ENCODE results near the gene REXO1.
A peak's percentile ranks its signal among the peaks of the same experiment; 100 is the strongest.

The REXO1 gene

DNA sequence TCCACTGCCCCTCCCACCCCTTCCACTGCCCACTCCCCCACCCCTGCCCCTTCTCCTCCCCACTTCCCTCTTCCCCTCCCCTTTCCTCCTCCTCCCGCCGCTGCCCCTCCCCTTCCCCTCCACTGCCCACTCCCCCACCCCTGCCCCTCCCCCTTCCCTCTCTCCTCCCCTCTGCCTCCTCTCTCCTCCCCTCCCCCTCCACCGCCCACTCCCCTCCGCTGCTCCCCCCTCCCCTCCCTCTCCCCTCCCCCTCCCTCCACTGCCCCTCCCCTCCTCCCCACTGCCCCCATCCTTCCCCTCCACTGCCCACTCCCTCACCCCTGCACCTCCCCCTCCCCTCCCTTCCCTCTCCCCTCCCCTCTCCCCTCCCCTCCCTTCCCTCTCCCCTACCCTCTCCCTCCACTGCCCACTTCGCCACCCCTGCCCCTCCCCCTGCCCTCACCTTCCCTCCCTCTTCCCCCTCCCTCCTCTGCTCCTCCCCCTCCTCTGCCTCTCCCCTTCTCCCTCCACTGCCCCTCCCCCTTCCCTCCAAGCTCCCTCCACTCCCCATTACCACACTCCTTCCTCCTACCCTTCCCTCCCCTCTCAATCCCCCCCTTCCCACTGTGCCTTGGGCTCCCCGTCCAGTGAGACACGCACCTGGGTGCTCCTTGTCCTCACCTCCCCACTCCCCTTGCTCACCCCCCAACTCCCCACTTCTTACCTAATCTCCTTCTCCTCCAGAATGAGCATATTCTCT, 58.1 kb downstream of the REXO1 start:
- no peak for DNase-seq (ENCODE audit: low spot score)

DNA sequence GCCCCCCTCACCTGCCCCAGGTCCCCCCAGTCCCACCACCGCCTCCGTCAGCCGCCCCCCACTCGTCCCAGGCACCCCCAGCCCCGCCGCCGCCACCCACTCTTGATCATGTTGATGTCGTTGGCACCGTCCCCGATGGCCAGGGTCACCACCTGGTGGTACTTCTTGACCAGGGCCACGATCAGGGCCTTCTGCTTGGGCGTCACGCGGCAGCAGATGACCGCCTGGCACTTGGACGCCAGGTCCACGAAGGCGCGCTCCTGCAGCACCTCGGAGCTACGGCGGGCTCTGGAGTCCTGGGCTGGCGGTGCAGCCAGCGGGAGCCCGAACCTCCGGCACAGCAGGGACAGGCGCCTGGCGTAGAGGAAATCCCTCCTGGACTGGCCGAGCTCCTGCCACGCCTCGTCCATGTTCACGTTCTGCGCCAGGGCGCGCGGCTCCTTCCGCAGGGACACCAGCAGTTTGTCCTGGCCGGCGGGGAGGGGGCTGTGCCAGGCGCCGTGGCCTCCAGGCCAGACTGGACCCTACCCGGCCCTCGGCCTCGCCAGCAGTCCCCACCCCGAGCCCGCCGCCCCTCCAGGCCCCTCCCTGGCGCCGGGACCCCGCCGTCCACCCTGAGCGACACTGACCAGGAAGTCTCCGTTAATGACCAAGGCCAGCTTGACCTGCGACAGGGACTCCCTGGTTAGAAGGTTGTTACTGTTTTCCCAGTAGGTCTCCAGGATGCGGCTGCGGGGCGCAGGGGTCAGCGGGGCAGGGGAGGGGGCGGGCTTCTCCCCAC, 58.8 kb downstream of the REXO1 start:
- no peak for DNase-seq (ENCODE audit: low spot score)

DNA sequence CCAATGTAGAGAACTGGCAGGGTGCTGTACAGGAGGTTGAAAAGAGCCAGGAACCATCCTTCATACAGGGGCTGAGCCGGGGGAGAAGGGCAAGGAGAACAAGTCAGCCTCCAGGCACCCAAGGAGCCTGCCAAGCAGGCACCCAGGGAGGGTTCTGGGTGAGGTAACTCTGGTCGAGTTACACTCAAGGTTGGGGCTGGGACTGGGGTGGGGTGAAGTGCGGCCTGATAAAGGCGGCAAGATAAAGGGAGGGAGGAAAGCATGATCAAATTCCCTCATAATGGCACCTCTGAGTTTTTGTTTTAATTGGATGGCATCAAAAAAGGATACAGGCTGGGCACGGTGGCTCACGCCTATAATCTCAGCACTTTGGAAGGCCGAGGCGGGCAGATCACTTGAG, 61.2 kb downstream of the REXO1 start:
- no peak for DNase-seq (ENCODE audit: low spot score)

DNA sequence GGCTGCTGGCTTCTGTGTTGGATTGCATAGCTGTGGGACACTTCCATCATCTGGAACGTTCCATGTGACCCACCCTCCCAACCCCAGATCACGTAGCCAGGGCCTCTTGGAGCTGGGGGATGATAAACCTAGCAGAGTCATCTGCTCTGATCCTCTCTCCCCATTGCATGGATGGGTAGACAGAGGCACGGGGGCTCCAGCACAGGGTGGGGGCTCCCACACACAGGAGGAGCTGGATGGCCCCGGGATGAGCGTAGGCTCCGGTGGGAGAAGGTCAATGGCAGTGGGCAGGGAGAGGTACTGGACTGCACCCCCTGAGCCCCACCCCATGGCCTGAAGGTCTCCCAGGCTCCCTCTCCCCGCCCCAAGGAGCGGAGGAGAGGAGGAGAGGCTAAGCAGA, 61.6 kb downstream of the REXO1 start:
- DNase-seq (ENCODE audit: low spot score), result no peak

DNA sequence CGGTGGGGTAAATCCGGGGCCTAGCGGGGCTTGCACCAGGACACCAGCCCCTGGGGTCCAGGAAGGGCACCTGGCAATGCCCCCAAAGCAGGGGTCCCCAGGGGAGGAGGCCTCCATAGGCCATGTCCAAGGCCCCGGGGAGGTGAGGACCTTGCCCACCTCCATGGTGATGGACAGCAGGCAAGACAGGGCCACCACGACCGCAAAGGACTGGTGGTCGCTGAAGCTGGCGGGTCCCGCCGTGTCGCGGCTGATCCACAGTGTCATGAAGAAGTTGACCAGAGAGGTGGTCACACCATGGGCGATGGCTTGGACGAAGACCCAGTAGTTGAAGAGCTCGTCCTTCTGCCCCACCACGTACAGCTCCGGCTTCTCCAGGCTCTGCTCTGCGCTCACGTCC, 63.0 kb downstream of the REXO1 start:
- DNase-seq (ENCODE audit: low spot score), result no peak

DNA sequence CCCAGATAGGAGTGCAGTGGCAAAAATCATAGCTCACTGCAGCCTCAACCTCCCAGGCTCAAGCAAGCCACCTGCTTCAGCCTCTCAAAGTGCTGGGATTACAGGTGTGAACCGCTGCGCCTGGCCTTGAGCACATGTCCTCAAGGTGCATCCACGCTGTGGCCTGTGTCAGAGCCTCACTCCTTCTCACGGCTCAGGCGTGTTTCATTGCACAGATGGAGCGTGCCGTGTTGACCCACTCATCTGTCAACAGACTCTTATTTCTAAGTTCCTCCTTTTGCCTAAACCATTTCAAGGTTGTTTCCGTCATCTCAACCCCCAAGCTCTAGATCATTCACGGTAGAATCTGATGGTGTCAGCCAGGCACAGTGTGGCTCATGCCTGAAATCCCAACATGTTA, 64.4 kb downstream of the REXO1 start:
- DNase-seq (ENCODE audit: low spot score), result no peak

DNA sequence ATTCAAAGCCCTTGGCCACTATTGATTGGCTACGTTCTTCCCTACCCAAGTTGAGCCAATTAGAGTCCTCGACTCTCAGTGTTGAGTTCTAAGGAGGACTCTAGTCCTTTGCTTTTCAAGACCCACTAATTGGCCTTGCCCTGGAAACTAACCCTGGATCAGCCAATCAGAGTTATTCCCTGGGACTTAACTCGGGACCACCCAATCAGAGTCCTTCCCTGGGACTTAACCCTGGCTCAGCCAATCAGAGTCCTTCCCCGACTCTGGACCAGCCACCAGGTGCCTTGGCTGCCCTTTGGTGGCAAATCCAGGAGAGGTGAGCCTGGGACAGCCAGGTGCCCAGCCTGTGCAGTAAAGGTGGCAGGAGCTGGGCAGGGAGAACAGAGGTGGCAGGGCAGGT, 64.9 kb downstream of the REXO1 start:
- no peak for DNase-seq (ENCODE audit: low spot score)

DNA sequence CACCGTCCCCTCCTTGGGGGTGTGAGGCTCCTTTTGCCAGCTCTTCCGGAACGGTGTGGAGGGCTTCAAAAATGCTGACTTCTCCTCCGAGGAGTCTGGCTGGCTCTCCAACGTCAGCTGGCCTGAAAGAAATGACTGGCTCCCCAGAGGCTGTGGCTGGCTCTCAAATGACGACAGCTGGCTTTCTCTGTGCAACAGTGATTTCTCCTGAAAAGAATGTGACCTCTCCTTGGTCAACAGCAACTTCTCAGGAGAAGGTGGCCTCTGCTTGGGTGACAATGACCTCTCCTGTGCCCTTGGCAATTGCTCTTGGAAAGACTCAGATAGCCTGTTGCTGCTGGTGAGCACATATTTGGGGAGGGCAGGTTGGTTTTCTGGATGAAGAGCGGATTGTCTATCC, 65.8 kb downstream of the REXO1 start:
- DNase-seq (ENCODE audit: low spot score), result no peak

DNA sequence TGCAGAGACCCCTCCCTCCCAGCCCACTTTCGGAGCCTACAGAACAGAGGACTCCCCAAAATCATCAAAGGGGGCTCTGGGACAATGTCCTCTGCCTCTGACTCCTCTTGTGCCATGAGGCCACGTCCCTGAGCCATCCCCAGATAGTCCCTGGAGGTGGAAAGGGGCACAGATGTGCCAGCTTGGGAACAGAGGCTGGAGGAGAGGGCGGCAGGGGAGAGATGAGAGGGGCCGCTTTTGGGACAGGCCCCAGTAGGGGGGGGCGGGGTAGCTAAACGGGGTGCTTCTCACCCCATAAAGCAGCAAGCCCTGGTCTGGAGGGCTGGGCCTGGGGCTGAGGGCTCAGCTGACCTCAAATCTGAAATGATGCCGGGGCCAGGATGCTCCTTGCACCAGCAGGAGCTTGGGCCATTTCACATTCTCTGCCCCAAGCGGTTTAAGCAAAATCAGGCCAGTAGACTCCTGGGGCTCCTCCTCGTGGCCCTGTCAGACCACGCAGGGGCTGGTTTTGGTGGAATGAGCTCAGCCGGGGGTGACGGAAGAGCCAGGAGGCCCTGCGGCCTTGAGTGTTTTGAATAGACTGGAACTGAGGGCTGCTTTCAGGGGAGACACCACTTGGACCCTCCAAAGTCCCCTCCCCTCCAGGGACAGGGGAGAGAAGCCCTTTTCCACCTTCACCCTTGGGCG, 67.9 kb downstream of the REXO1 start:
- peak; percentile 37 for DNase-seq (ENCODE audit: low spot score)

DNA sequence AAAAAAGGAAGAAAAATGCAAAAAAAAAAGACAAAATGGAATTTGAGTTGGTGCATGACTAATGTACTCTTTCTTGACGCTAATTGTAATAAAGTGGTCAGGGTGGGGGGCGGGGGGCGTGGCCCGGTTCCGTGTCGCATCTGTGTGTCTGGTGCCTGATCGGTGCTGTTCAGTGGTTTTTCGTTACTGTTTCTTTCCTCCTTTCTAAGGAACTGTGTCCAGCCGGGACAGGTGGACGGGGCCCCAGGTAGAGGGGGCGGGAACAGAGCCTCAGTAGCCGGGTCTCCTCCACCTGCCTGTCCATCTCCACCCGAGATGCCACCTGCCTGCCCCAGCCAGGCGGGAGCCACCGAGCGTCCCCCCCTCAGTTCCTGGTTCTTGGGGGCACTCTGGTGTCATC, 68.7 kb downstream of the REXO1 start:
- no peak for DNase-seq (ENCODE audit: low spot score)

DNA sequence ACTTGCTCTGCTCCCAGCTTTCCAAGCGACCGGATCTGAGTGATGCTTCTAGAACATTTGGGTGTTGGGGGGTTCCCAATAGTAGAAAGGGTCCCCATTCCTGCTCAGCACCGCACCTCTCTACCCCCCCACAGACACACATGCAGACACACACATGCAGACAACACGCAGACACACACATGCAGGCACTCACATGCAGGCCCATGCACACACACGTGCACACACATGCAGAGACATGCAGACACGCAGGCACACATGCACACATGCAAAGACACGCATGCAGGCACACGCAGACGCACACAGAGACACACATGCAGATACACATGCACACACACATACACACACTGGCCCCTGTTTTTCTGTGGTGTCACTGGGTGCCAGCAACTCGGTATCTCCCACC, 71.1 kb downstream of the REXO1 start:
- no peak for DNase-seq (ENCODE audit: low spot score)

DNA sequence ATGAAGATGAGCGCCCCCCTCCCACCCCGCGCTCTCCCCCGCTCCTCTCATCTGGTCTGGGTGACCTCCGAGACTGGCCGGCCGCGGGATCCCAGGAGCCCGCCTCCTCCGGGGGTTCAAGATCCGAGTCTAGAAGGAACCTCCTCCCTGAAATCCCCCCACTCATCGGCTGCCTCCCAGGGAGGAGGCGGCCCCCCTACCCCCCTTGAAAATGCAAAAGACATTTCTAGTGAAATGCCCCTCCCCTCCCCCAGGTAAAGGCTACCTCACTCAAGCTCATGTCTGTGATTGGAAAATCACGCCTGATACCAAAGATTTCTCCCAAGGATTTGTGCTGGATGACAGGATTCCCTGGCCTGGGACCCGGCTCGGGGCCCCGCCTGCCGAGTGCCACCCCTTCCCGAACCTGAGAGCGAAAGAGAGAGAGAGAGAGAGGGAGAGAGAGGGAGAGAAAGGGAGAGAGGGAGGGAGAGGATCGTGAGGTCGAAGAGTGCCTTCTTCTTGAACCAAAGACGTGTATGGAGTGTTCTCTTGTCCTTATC, 71.6 kb downstream of the REXO1 start:
- DNase-seq (ENCODE audit: low spot score), result no peak

DNA sequence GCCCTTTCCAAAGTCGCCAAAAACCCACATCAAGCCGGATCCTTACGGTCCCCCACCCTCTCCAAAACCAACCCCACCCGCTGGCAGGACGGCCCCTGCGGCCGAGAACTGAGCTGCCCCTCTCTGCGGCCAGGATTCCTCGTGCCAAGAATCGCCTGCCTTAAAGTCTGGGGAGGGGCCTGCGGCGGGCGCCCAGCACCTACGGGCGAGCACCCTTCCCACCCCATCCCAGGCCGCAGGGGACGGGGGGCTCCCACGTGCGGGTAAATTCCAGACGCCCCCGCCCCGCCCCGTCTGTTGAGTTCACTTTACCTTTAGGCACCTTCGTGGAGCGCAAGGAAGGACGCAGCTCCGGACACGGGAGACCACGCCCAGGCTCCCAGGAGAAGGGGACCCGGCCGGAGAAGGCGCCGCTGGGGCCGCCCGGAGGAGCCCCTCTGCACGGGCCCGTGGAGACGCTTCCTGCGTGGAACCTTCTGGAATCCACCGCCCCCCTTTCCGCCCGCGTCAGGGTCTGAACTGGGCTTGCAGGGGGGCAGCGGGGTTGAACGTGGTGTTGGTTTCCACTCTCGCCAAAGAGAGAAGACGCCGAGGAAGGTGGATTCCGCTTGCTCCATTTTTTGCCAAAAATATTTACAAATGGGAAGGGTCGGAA, 72.2 kb downstream of the REXO1 start:
- no peak for DNase-seq (ENCODE audit: low spot score)

DNA sequence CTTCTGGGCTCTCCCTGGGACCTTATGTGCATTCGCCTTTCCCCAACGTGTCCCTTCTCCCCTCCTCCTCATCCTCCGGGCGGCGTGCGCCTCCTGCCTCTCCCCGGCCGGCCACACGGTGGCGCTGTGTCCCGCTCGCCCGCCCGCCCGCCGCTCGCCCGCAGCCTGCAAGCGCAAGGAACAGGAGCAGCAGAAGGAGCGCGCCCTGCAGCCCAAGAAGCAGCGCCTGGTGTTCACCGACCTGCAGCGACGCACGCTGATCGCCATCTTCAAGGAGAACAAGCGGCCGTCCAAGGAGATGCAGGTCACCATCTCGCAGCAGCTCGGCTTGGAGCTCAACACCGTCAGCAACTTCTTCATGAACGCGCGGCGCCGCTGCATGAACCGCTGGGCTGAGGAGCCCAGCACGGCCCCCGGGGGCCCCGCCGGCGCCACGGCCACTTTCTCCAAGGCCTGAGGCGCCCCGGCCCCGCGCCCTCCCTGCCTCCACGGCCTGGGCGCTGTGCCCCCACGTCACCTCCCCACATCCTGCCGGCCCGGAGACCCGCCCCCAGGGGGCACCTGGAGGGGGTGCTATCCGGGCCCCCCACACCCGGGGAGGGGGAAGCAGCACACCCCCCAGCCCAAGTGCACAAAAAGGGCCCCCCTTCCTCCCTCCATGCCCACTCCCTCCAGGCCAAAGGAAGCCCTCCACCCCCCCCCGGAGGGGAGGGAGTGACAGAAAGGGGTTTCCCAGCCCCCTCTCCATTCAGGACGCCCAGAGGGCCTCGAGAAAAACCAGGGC, 73.1 kb downstream of the REXO1 start:
- DNase-seq (ENCODE audit: low spot score), result no peak

DNA sequence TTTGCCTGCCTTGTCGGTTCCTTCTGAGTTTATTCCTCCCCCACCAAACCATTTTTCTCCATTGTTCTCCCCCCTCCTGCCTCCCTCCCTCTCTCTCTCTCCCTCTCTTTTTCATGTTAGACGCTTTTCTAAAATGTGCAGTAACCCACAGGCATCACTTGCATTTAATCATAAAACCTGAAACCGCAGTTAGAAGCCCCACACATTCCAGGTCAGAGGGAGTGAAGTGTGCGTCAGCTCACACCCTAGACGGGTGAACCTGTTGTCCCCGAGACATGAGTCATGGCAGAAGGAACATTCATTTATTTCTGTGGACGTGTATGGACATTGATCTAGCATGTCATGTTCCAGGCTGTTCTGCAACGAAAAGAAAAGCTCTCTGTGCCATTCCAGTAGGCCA, 75.1 kb downstream of the REXO1 start:
- DNase-seq (ENCODE audit: low spot score), result no peak

DNA sequence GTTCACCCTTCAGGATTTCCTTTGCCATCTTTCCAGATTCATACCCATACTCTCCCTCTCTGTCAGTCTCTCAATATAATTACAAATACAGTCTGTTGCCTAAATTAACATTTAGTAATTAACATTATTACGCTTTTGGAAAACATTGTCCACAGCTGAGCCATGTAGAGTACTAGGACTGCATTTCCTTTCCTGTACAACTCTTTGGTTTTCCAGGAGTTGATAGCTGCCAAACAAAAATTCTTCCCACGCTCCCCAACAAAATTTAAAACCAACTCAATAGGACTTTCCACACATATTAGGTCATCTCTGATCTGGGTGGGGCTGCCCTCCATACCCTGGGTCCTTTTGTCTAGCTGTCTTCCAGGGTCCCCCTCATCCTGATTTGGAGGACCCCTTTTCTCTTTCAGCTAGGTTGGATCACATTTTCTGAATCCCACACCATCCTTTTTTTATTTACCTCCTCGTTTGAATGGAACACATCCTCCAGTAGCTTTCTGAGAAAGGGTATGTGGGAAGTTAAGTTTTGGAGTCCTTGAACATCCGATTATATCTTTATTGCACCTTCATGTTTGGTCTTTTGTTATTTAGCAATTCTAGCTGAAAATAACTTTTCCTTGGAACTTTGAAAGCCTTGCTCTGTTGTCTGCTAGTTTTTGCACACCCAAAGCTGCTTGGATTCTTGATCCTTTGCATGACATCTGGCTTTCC, 77.3 kb downstream of the REXO1 start:
- DNase-seq (ENCODE audit: low spot score), result no peak

DNA sequence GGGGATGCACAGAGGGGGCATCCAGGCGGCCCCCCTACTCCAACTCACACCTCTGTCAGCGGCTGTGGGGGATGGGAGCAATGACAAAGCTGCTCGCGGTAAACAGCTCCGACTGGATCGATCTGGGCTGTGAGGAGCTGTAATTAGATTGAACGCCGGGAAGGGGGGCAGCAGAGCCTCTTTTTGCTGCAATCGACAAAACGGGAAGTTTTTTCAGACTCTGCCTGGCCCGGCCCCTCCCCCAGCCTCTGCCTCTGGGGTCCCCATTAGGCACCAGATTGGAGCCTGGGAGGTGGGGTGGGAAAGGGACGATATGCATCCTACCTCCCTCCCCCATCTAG, 78.7 kb downstream of the REXO1 start:
- DNase-seq (ENCODE audit: low spot score), result no peak

DNA sequence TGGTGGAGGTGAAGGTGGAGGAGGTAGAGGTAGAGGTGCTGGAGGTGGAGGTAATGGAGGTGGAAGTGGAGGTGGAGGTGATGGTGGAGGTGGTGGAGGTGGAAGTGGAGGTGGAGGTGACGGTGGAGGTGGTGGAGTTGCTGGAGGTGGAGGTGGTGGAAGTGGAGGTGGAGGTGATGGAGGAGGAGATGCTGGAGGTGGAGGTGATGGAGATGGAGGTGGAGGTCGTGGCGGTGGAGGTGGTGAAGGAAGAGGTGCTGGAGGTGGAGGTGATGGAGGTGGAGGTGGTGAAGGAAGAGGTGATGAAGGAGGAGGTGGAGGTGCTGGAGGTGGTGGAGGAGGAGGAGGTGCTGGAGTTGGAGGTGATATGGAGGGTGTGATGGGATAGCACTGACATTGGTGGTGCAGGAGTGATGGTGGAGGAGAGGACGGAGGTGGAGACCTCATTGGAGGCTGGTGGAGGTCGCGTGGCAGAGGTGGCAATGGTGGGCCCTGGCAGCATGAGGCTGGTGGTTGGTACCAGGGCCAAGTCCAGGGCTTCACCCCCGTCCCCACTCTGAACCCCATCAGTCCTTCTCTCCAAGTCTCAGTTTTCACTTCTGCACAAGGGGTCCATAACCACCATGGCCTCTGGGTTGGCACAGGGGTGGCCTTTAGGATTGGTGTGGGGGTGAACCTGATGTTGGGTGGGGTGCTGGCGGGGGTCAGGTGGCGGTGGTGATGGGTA, 79.2 kb downstream of the REXO1 start:
- DNase-seq (ENCODE audit: low spot score), result no peak

DNA sequence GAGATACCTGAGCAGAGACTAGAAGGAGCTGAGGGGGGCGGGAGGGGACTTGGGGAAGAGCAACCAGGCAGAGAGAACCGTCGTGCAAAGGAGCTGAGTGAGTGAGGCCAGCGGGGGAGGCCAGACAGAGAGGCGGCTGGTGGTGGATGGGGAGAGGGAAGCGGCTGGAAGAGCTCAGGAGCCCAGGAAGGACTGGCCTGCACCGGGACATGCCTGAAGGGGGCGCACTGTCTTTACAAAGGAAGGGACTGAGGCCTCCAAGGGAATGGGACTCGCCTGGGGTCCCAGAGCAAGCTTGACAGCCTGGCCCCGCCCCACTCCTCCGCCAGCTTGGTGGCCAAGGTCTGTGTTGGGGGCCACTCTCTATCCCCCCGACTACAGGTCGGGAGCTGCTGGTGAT, 80.0 kb downstream of the REXO1 start:
- DNase-seq (ENCODE audit: low spot score), result no peak

DNA sequence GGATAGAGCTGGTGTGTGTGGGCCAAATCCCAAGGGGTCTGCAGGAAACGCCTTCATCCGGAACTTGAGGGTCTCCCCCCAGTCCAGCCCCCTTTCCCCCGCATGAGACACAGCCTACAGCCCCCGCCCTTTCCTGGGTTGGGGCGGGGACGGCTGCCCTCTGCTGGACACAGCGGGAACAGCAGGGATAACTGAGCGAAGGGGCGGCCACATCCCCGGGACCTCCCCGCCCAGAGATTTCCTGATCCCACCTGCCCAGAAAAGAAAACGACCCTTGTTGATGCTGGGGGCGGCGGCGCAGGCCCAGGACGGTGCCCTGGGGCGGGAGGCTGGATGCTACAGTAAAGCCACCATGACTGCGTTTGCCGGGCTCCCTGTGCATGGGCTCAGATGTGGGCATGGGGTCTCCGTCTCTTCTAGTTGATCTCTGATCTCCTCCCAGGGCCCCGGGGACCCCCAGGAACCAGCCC, 80.8 kb downstream of the REXO1 start:
- peak; percentile 82 for DNase-seq (ENCODE audit: low spot score)
